Tibial artery (tissue), 4 donors: Measurements from ENCODE around the gene TPRG1.

Experiments used
- DNase-seq, 2 donors: peaks; one replicate each; pipeline ENCODE4 v3.0.0-alpha.2; 2019
- H3K27ac ChIP-seq, 2 donors: fragments of 200-600 bp; sonication (generic) in 1 of 2; 1 replicate in 1 of 2; 2 replicates in 1 of 2; pipeline ENCODE4 v1.5.1; 2018 to 2019; ENCODE audit warnings: mild to moderate bottlenecking in 1 of 2
- H3K27me3 ChIP-seq, 2 donors: fragments of 200-600 bp; sonication (generic) in 1 of 2; one replicate each; pipeline versions ENCODE4 v1.5.1 to v1.6.0; 2016 to 2019
- H3K36me3 ChIP-seq, 3 donors: fragments of 200-600 bp; sonication (generic) in 2 of 3; one replicate each; pipeline ENCODE4 v1.5.1; 2016 to 2019; ENCODE audit warnings: mild to moderate bottlenecking in 2 of 3
- H3K4me1 ChIP-seq, 4 donors: fragments of 200-600 bp; sonication (generic) in 2 of 4; 1 replicate in 3 of 4; 2 replicates in 1 of 4; pipeline ENCODE4 v1.5.1; 2016 to 2019
- H3K4me3 ChIP-seq, 2 donors: fragments of 200-600 bp; sonication (generic) in 1 of 2; 1 replicate in 1 of 2; 2 replicates in 1 of 2; pipeline ENCODE4 v1.5.1; 2018 to 2019; ENCODE audit warnings: mild to moderate bottlenecking in 2 of 2
- H3K9me3 ChIP-seq, 3 donors: fragments of 200-600 bp; sonication (generic) in 1 of 3; one replicate each; pipeline ENCODE4 v1.5.1; 2016 to 2019
- CTCF ChIP-seq, 2 experiments: fragments of 200-600 bp in 1 of 2; fragments of 450-650 bp in 1 of 2; IDR thresholded peaks; one replicate each; pipeline ENCODE4 v1.5.1; 2017 to 2019; ENCODE audit warnings: antibody characterized with exemption in 2 of 2, mild to moderate bottlenecking in 1 of 2, moderate library complexity in 1 of 2
- intact Hi-C: fragments of 100-400 bp; cut with DNase I; formaldehyde crosslinking; loops from one replicate; pipeline ENCODE4 v1.15.0; 2023; ENCODE audit warnings: low total_unique reads

The TPRG1 gene

GRCh38 chr3:189227249-189227648 lies 55.5 kb downstream of the TPRG1 start:
- Histone ChIP-seq H3K36me3 (no peaks in the 10 kb centered on the region), H3K27me3 (no peaks in the 10 kb centered on the region), H3K4me1 (no peaks in the 10 kb centered on the region), H3K27ac (no peak overlapping the region), H3K4me3 (no peak overlapping the region), H3K9me3 (no peaks in the 10 kb centered on the region)
- DNase-seq, result no peak
- intact Hi-C loops, result no loop called here
- no peak for TF ChIP-seq CTCF (IDR thresholded peaks at IDR 0.05)

DNA sequence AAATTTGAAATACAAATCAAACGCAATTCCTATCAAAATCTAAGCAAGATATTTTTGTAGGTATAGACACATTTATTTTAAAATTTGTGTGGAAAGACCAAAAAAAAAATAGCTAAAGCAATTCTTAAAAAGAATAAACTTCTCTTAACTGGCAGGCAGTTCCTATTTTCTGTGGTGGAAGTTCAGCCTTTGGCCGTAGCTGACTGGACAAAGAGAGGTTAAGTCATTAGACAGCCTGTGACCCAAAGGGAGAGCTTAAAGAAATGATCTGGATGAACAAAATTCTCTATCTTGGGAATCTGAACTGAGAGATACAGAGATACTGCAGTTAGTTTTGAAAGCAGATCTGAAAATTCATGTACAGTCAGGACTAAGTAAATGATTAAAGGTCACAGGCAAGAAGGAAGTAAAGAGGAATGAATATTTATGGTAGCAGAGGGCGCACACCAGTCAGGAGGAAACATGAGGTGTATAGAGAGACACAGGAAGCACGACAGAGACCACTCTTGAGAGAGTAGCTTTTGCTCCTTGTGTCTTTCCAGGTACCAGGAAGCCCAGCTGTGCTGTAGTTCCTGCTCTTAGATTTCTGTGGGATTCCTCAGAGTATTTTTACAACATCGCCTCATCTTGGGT lies 57.5 kb downstream of the TPRG1 start:
- H3K9me3 ChIP-seq, result no peaks in the 10 kb centered on the region
- H3K27ac ChIP-seq, result no peak overlapping the region
- H3K36me3 ChIP-seq, result no peaks in the 10 kb centered on the region
- TF ChIP-seq CTCF (IDR thresholded peaks at IDR 0.05), result no peak
- H3K4me3 ChIP-seq, result no peak overlapping the region
- H3K27me3 ChIP-seq, result no peaks in the 10 kb centered on the region
- intact Hi-C loops, result no loop called here
- DNase-seq, result no peak
- peaks cover 0 to 9% (median 0%) of the 10 kb centered on the region in 4 donors for H3K4me1 ChIP-seq

DNA sequence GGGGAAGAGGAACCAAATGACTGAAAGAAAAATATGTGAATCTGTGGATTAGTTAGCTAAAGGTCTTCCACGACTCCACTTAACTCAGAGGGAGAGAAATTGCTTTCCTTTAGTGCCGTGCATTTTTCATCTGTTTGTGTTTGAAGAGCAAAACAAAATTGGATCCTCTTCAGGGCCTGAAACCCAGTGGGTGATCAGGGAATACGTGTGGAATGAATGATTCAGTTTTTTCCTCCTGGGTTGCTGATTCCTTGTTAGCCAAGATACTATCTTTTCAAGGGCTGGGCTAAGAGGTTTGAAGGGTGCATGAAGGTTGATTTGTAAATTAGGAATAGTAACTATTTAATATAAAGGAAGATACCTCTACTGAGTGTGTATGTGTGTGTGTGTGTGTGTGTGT lies 61.0 kb downstream of the TPRG1 start:
- Histone ChIP-seq H3K9me3 (no peaks in the 10 kb centered on the region), H3K36me3 (no peaks in the 10 kb centered on the region), H3K27ac (peak overlapping the region in 1 of 2 donors; percentile 24), H3K4me3 (no peak overlapping the region), H3K27me3 (no peaks in the 10 kb centered on the region), H3K4me1 (peaks cover 0 to 9% (median 0%) of the 10 kb centered on the region in 4 donors)
- DNase-seq, result no peak
- intact Hi-C loops, result no loop called here
- TF ChIP-seq CTCF (IDR thresholded peaks at IDR 0.05), result no peak

- peak; percentile 62 to 74 for DNase-seq
- H3K9me3 ChIP-seq, result no peaks in the 10 kb centered on the region
- H3K36me3 ChIP-seq, result no peaks in the 10 kb centered on the region
- peak; percentile 45 to 64 for TF ChIP-seq CTCF (IDR thresholded peaks at IDR 0.05)
- peaks cover 0 to 9% (median 0%) of the 10 kb centered on the region in 4 donors for H3K4me1 ChIP-seq
- H3K4me3 ChIP-seq, result no peak overlapping the region
- no peaks in the 10 kb centered on the region for H3K27me3 ChIP-seq
- H3K27ac ChIP-seq, result no peak overlapping the region
- intact Hi-C loops, result no loop called here
Measured at GRCh38 chr3:189233225-189233858, 61.6 kb downstream of the TPRG1 start.

DNA sequence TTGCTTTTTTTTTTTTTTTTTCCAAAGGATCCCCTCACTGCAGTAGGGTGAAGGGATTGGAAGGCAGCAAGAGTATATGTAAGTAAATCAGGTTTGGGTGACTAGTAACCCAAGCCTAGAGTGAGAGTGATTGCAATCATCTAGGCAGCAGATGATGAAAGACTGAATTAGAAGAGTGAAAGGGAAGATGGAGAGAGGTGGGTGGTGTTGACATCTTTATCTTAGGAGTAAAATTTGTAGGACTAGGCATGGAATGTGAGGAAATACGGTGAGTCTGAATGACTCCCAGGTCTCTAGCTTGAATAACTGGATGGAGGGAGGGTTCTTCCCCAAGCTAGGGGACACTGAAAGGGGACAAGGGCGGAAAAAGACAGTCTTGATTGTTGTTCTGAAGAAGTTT lies 63.4 kb downstream of the TPRG1 start:
- H3K4me3 ChIP-seq, result no peak overlapping the region
- no peak for TF ChIP-seq CTCF (IDR thresholded peaks at IDR 0.05)
- H3K27me3 ChIP-seq, result no peaks in the 10 kb centered on the region
- H3K9me3 ChIP-seq, result no peaks in the 10 kb centered on the region
- H3K4me1 ChIP-seq, result peaks cover 0 to 18% (median 0%) of the 10 kb centered on the region in 4 donors
- intact Hi-C loops, result no loop called here
- no peaks in the 10 kb centered on the region for H3K36me3 ChIP-seq
- no peak overlapping the region for H3K27ac ChIP-seq
- no peak for DNase-seq
